HG02798 (cell line): ENCODE measurements around the gene SUSD6.
"Not testable (repeated sequence)": the region's sequence is repeated elsewhere in the genome, so short reads cannot be mapped to it uniquely, and the experiment has no call there.

ENCODE experiments used
- ATAC-seq: cut with Tn5 transposase; IDR thresholded peaks from one replicate; pipeline ENCODE4 v1.9.1; 2021; ENCODE audit warnings: mild to moderate bottlenecking; ENCODE audit not compliant: unreplicated experiment, poor library complexity

SUSD6 gene

DNA sequence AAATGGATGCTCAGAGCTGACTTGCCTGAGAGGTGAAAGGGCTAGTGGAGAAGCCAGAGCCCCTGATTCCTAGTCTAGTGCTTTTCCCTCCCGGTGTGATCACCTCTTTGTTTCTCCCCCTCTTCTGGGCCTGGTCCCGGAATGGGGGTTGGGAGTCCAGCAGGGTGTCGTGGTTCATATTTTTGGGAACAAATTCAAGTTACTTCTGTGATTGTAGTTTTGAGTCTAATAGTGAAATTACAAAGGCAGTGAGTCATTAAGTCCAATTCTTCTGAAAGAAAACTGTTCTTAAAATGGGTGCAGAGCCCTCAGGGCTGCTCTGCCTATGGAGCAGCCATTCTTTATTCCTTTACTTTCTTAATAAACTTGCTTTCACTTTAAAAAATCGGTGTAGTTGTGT lies 7.6 kb downstream of the SUSD6 start:
- ATAC-seq, result no peak

DNA sequence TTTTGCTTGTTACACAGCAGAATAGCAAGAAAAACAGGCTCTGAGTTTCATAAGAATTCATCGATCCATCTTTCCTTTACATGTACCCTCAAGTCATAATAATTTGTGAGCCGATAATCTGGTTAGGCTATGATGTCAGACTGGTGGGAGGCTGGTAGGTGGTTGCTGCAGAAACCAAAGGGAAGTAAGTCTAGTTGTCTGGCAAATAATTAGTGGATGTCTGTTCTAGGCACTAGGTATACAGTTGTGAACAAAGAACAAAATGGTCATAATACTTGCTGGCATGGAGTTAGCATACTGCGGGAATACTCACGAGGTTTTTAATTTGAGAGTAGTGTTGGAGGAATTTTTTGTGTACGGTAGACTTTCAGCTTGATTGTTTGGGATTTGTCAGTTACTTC lies 8.8 kb downstream of the SUSD6 start:
- ATAC-seq, result no peak

DNA sequence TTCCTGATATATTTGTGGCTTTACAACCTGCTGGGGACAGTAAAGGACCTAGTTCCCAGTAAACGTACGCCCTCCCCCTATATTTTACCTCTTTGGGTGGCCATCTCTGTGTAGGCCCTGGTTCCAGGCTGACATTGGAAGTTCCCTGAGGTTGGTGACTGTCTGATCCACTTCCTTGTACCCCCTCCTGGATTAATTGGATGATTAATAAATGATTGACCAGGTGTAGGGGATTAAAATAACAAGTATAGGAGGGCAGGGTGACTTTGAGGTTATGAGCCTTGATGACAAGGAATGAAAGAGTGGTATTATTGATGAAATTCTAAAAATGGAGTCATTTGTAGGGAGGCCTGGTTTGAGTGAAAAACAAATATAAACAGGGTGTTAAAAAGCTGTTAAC lies 9.6 kb downstream of the SUSD6 start:
- ATAC-seq, result no peak

DNA sequence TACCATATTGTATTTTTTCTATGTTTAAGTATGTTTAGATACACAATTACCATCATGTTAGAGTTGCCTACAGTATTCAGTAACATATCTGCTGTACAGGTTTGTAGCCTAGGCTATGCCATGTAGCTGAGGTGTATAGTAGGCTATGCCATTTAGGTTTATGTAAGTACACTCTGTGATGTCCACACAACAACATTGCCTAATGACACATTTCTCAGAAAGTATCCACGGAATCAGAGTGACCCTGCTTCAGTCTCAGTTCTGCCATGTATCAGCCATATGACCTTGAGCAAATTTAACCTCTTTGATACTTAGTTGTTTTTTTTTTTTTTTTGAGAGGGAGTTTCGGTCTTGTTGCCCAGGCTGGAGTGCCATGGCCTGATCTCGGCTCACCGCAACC lies 12.7 kb downstream of the SUSD6 start:
- no peak for ATAC-seq

DNA sequence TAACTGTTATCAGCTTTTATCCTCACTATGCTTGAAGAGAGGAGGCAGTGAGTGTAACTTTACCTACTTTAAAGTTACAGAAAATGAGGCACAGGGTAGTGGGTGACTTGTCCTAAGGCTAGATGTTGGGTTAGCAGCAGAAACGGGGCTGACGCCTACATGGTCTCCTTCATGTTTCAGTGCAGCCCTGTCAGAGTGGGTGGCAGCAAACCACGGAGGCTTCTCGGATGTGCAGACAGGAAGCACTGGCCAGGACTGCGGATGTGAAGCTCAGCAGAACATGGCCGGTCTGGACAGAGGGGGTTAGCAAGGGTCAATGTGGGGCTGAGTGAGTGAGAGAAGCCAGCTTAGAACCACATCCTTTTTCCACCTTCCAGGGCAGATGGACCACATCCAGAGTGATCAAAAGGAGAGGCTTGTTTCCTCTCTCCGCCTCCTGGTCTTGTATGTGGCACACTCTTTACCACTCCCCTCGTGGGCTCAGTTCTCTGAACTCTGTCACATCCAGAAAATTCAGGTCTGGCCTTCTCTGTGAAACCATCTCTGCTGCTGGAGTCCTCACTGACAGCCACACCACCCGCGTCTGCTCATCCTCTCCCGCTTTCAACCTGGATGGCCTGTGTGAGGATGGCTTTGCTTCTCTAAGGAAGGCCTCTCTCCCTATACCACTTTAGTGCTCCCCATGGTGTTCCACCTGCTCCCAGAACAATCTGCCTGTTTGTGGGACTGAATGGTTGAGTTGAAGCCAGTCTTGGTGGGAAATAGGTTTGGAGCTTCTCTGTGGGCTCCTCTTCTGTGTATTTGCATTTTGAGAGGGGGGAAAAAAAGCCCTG lies 14.1 kb downstream of the SUSD6 start:
- peak; percentile 91 for ATAC-seq

DNA sequence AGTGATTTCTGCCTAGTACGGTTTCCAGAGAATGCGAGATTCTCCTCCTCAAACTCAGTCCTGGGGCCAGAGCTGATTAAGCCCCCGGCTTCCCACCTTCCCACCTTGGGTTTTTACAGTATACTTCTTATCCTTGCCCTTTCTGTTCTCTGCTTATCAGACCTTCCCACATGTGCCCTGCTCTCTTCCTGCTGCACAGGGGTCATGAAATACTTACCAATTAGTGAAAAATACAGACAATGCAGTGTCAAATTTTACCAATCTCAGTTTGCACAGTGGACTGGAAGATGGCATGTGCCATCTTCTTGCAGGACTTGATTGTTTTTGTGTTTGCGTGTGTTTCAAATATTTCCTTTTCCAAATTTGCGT lies 14.7 kb downstream of the SUSD6 start:
- no peak for ATAC-seq

DNA sequence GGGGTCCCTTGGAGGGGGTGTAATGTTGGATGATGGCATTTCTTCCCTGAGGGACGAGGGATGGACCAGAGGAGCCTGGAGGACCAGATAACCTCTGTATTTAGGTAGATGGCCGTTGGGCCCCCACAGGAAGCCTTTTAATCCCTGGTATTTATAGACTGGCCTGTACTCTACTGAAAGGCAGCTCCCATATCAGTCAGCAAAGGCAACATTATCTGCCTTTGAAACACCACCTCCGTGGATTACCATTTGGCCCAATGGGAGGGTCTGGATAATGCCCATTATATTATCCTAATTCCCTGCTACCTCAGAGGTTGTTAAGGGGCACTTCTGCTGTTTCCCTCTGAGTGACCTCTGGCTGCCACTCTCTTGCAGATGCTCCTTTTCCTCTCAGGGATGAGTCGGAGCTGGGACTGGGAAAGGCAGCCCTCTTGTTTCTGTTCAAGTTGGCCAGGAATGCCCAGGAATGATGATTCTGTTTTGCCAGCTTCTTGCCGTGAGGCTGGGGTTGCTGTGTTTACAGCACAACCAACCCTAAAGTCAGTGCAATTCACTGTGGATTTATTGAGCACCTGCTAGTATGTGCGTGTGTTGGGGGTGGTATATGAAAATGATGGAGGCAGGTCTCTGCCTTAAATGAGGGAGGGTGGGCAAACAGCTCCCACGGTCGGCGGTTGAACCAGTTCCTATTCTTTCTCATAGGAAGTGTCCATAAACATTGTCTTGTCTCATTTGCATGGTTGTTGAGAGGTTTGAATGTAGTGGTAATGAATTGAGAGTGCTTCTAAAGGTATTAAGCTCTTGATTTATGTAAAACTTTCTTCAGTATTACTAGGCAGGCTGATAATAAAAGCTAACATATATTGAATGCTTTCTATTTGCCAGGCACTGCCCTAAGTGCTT lies 18.1 kb downstream of the SUSD6 start:
- ATAC-seq, result peak; percentile 40

DNA sequence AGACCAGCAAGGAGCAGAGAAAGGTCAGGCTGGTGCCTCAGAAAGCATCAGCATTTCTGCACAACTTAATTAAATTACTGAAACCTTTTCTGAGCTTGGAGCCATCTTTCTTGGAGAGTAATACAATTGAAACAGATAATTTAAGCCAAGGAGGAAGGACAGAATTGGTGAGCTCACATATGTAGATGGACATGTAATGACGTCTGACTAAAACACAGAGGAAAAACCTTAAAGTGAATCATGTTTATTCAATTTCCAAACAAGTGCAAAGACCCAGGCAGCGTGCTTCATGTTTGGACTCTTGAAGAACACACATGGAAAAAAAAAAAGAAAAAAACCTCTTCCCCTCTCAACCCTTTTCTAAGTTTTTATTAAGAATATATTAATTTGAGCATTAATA lies 19.0 kb downstream of the SUSD6 start:
- no peak for ATAC-seq

DNA sequence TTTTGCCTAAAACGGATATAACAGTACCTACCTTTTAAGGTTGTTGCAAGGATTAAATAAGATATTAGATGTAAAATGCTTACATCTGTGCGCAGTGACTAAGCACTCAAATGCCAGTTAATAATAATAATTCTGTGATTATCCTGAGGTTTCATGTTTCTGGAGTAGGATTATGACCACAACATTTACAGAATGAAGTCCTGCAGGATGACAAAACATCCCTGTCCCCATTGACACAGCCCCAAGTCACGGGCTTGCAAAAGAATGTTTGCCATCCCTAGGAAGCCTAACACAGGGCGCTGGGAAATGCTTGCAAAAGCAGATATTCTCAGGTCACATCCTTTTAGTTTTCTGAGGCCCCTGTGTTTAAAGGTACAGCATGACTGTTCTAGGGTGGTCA lies 20.1 kb downstream of the SUSD6 start:
- no peak for ATAC-seq

DNA sequence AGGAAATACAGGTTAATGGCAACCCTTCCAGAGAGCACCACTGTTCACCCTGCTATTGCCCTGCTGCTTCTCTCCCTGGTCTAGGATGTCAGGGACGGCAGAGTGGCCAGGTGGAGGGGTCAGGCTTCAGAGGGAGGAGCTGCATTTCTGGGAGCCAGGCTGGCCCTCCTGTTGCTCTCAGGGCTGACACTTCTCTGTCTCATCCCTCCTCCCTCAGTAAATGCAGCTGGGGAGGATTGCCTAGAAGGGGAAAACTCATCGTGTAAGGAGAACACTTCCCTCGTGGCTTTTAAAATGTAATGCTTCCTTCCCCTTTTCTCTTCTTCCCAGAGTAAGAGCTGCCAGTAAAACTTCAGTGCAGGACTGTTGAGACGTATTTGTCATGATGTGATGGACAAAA lies 20.8 kb downstream of the SUSD6 start:
- no peak for ATAC-seq

DNA sequence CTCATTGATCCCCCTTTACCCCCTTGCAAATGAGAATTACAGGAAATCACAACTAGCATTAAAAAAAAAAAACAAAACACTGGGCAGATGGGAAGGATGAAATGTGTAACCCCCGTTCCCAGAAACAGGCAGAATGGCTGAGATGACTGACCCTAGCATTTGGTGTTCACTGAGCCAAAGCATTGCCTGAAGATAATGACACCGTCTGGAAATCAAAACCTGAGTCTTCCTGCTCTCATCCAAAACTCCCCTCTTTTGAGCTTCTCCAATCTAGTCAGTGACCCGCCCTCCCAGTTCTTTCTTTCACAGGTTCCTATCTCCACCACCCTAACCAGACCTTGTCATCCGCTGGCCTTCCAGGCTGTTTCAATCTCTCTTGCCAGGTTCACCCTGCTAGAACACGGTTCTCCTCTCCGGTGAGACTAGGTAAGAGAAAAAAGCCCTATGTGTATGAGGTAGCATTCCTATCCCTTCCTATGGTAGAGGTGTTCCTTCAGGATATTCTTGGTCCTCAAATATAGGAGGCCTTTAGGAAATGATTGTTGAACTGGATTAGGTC lies 21.3 kb downstream of the SUSD6 start:
- no peak for ATAC-seq

DNA sequence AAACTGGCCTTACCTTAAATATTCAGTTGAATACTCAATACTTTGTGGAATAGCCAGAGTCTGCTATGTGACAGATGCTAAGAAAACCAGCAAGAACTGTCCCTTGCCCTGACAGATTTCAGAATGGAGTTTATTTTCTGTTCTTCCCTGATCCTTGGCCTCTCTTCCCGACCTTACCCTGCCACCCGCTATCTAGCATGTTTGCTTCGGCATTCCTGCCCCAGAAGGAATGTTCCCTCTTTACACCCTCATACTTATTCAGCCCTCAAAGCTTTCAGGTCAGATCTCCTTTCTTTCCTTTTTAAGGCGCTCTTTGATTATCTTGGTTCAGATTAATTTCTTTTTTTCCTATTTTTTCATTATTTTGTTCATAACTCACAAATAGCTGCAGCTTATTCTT lies 21.8 kb downstream of the SUSD6 start:
- no peak for ATAC-seq

DNA sequence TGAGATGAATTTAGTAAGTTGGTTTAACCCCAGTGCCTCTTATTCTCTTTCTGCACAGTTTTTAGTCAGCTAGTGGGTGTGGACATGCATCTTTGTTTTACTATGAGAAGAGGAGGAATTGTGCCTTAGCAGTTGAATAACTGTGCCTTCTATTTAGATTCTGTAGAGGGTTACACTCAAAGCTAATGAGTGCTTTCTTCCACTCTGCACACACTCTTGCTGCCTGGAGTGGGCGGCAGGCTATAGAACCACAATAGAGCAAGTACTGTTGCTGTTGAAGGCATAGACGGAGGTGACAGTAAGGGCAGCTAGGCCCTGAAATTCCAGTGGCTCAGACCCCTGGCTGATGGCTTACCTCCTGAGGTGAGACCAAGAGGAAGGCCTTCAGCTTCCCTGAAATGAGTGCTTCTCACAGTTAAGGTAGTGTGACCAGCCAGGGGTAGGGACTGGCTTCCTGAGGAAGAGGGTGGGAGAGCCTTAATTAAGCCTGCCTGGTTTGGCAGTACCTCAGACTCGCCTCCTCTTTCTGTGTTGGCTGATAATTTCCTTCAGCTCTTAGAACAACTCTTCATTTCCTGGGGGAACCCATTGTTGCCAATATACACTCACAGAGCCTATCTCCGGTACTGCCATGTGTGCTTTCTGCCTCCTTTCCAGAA lies 24.7 kb downstream of the SUSD6 start:
- ATAC-seq, result no peak

DNA sequence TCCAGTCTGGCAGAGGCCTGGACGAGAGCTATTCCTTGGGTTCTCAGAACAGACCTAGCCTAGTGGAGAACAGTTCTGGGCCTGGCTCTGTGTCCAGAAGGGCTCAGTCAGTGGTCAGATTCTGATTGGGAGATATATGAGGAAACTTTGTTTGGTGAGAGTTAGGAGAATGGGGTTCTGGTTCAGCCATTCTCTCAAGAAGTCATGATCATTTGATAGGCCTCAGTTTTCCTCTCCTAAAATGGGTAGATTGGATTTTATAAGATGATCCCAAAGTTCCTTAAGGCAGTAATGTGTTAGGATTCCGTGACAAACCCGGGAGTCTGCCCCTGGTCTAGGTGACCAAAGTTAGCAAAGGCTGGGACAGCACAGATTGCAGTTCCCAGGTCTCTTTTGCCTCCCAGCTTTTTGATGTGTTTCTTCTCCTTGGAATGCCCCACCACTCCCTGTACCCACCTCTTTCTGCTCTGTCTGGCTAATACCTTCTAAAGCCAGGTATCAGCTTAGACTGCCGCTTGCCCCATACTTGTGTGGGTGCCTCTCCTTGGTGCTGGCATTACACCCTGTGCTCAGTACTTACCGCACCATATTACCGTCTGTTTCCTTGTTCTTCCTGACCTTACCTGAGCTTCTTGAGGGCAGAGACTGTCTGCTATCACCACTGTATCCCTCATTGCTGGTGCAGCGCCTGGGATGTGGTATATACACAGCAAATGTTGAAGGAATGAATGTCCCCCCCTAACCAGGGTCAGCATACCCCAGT lies 25.5 kb downstream of the SUSD6 start:
- no peak for ATAC-seq

DNA sequence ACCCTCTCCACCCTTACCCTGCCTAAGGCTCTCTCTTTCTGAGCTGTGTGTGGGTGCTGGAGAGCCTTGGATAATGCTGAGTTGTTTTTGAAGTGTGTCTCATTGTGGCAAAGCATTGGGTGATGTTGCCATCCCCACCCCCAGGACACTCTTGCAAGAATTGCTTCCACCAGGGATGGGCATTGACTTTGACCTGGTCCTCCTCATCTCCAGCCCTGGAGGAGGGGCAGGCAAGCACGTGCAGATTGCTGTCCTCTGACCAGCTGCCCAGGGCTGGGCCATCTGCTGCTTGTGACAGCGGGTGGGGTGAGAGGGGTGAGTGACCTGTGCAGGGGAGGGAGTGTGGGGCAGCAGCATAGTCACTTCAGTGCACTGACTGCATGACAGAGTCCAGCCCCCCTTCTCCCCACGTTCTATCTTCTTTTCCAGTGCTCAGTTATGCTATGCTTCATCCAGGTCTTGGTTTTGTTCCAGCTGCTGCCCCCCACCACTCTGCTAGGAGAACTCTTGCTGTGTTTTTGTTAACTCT lies 26.2 kb downstream of the SUSD6 start:
- no peak for ATAC-seq

DNA sequence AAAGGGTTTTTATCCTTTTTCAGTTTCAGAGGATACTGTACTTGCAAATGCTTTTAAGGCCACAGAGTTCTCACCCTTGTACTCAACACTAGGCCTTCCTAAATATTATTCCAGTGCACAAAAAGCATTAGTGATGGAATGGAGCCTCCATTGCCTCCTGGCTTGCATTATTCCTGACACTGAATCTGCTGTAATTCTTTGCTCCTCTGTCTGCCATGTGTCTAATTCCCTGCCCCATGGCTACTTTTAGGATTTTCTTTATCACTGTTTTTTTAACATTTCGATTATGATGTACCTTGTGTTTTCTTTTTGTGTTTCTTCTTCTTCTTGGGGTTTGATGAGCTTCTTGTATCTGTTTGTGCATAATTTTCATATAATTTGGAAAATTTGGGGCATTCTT lies 29.5 kb downstream of the SUSD6 start:
- ATAC-seq, result no peak

DNA sequence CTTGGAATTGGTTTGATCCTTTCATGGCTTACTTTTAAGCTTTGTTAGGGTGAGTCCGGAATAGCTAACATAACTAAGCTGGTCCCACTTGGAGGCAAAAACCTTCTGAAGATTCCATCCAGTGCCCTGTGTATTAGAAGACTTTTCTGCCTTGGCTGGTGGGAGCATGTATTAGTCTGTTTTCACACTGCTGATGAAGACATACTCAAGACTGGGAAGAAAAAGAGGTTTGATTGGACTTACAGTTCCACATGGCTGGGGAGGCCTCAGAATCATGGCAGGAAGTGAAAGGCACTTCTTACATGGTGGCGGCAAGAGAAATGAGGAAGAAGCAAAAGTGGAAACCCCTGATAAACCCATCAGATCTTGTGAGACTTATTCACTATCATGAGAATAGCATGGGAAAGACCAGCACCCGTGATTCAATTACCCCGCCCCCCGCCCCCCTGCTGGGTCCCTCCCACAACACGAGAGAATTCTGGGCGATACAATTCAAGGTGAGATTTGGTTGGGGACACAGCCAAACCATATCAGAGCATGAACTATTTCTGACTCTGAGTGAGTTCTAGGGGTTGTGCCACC lies 30.9 kb downstream of the SUSD6 start:
- ATAC-seq, result not testable (repeated sequence)

DNA sequence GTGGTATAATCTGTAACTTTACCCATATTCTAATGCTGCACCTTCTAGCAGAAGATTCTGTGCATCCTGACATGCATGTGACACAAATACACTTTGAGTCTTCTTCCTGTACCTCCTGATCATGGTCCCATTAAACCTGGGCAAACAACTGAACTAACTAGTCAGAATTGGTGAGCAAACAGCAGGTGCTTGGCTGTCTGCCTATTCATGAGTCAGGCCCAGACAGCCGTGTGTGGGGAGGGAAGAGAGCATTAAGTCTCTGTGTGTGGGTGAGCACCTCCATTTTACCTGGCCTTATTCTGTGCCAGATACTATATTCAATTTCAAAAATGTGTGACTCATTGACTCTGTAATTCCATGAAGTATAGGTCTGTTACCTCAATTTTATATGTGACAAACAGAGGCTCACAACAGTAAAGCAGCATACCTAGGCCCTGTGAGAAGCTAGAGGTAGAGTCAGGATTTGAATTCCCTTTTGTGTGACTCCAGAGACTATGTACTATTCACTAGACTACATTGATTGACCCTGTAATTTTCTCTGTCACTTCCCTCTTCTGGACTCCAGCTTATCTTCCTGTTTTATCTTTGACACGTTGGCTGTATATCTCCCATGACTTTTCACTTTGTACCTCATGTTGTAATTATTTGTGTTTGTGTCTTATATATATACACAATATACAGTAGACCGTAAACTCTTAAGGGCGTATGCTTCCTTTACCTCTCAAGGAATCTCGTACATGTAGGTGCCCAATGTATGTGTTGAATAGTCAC lies 32.2 kb downstream of the SUSD6 start:
- peak; percentile 45 for ATAC-seq

DNA sequence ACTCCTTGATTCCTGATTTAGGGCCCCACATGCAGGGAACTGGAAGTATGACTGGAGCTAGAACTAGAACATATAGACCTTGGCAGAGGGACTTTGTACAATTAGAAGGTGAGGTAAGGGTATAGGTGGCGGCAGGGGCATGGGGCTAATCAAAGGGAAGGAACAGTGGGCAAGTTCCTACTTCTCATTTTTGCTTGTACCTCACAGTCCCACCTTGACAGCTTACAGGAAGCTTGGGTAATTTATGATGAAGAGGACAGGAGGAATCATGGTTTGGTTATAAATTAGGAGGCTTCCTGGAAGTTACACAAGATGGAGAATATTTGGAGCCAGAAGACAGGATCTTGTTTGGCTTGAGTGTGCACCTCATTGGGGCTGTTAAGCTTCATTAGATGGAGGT lies 33.4 kb downstream of the SUSD6 start:
- ATAC-seq, result no peak
